GM23248 (cell line): ENCODE results near the gene SYNDIG1. TPM values are rescaled to one million over a fixed set of nuclear protein-coding genes. Genes with fewer than 3 reads are reported as not detected.

ENCODE experiments used
- DNase-seq: peaks from one replicate; pipeline ENCODE4 v3.0.0-alpha.2; 2015
- H2AFZ ChIP-seq: fragments of 200-600 bp; sonication (generic); 2 replicates; pipeline ENCODE4 v1.6.1; 2016; ENCODE audit warnings: antibody characterized with exemption
- H3F3A ChIP-seq: fragments of 200-600 bp; sonication (generic); 2 replicates; pipeline ENCODE4 v1.6.1; 2016; ENCODE audit warnings: mild to moderate bottlenecking, antibody characterized with exemption, mixed run types; ENCODE audit not compliant: insufficient read depth
- H3K27ac ChIP-seq: fragments of 200-600 bp; sonication (generic); 2 replicates; pipeline ENCODE4 v1.5.1; 2016; ENCODE audit warnings: mild to moderate bottlenecking
- H3K27me3 ChIP-seq: fragments of 200-600 bp; sonication (generic); replicated peaks from 2 replicates; pipeline ENCODE4 v1.6.1; 2016; ENCODE audit warnings: mild to moderate bottlenecking; ENCODE audit not compliant: insufficient read depth
- H3K36me3 ChIP-seq: fragments of 200-600 bp; sonication (generic); 2 replicates; pipeline ENCODE4 v1.6.1; 2016; ENCODE audit warnings: low read depth, mild to moderate bottlenecking
- H3K4me1 ChIP-seq: fragments of 200-600 bp; sonication (generic); 2 replicates; pipeline ENCODE4 v1.6.1; 2016; ENCODE audit warnings: mild to moderate bottlenecking; ENCODE audit not compliant: insufficient read depth
- H3K4me2 ChIP-seq: fragments of 200-600 bp; sonication (generic); one replicate; pipeline ENCODE4 v1.6.1; 2016; ENCODE audit warnings: mild to moderate bottlenecking; ENCODE audit not compliant: unreplicated experiment
- H3K4me3 ChIP-seq: fragments of 200-600 bp; sonication (generic); 2 replicates; pipeline ENCODE4 v1.5.1; 2016; ENCODE audit warnings: mild to moderate bottlenecking
- H3K79me2 ChIP-seq: fragments of 200-600 bp; sonication (generic); 2 replicates; pipeline ENCODE4 v1.6.1; 2016; ENCODE audit warnings: mild to moderate bottlenecking; ENCODE audit not compliant: insufficient read depth
- H3K9ac ChIP-seq: fragments of 200-600 bp; sonication (generic); 2 replicates; pipeline ENCODE4 v1.6.1; 2016; ENCODE audit warnings: mild to moderate bottlenecking
- H3K9me2 ChIP-seq: fragments of 200-600 bp; sonication (generic); 2 replicates; pipeline ENCODE4 v1.6.1; 2016; ENCODE audit warnings: mixed run types, mild to moderate bottlenecking, moderate library complexity; ENCODE audit not compliant: insufficient read depth
- H3K9me3 ChIP-seq: fragments of 200-600 bp; sonication (generic); one replicate; pipeline ENCODE4 v1.6.1; 2017; ENCODE audit warnings: low read depth
- H4K20me1 ChIP-seq: fragments of 200-600 bp; sonication (generic); 2 replicates; pipeline ENCODE4 v1.6.0; 2016; ENCODE audit not compliant: insufficient read depth
- EZH2 ChIP-seq: fragments of 200-600 bp; sonication (generic); IDR thresholded peaks from 2 replicates; pipeline ENCODE4 v1.6.1; 2018; ENCODE audit warnings: antibody characterized with exemption, mild to moderate bottlenecking; ENCODE audit not compliant: insufficient read depth, poor library complexity, severe bottlenecking
- EZH2phosphoT487 ChIP-seq: fragments of 200-600 bp; sonication (generic); IDR thresholded peaks from 2 replicates; pipeline ENCODE4 v1.6.1; 2018; ENCODE audit warnings: antibody characterized with exemption, moderate library complexity, mild to moderate bottlenecking, low read depth; ENCODE audit not compliant: insufficient read depth
- WGBS, 2 experiments: methylation state at CpG; one replicate each; pipeline ENCODE4 v1.1.6; 2015 to 2017; ENCODE audit warnings: low lambda C conversion rate in 2 of 2, low coverage in 1 of 2; ENCODE audit errors: missing lambda C conversion rate in 2 of 2; 5-methylcytosine and 5-hydroxymethylcytosine counted together
- in situ Hi-C: fragments of 300-500 bp; cut with MboI; formaldehyde crosslinking; loops from 2 replicates; pipeline ENCODE4 v1.15.0; 2020
- polyA plus RNA-seq: library from polyadenylated mRNA; unstranded; fragments of >200 nt; fragmentation: Nextera tagmentation; extraction: Ambion mirVana; gene quantifications from 2 replicates; pipeline ENCODE4 v1.2.1, GENCODE V29; 2016
- total RNA-seq: library from RNA; depleted of rRNA; stranded (reverse); fragments of >200 nt; shearing (Covaris generic); gene quantifications from 2 replicates; pipeline ENCODE4 v1.2.3, GENCODE V29; 2014

Gene SYNDIG1
- total and polyA plus RNA-seq, 2 experiments from 2014 or later = 1.6 to 2.6 TPM

DNA sequence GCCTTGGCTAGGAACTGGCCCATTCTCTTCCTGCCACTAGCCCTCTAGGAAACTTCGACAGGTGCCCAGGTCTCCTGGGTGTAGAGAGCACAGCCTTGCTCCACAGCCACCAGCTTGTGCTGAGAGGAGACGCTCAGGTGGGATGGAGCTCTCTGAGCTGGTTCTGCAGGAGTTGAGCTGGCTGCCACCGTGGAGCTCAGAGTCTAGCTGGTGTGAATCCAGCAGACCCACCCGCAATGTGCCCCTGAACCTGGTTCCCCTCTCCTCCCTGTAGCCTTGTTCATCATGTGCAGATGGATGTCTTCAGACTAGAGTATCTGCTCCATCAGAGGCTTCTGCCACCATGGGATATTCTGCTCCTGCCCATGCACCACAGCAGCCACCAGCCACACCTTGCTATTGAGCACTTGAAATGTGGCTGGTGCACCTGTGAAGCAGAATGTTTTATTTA, 222.5 kb downstream of the SYNDIG1 start:
- H3K9me2 ChIP-seq = no peaks in the 10 kb centered on the region
- H3K27me3 ChIP-seq = peaks cover 15% of the 10 kb centered on the region; the same call in 1 of the 2 replicates
- H3K27ac ChIP-seq = no peak overlapping the region
- no peak for TF ChIP-seq EZH2phosphoT487
- in situ Hi-C loops = no loop called here
- 68 to 74% methylated on average over 4 of the region's 4 CpGs for WGBS, 2 experiments
- no peaks in the 10 kb centered on the region for H4K20me1 ChIP-seq
- no peak overlapping the region for H3K9ac ChIP-seq
- H3K4me1 ChIP-seq = 0 out of 2 replicates have a peak, but pooled peaks cover 9% of the 10 kb centered on the region
- no peak overlapping the region for H2AFZ ChIP-seq
- H3K79me2 ChIP-seq = no peaks in the 10 kb centered on the region
- H3K9me3 ChIP-seq = no peaks in the 10 kb centered on the region
- DNase-seq = no peak
- no peaks in the 10 kb centered on the region for H3K36me3 ChIP-seq
- H3K4me3 ChIP-seq = no peak overlapping the region
- H3K4me2 ChIP-seq = no peak overlapping the region
- 0 out of 2 replicates have a peak, but pooled peaks cover 8% of the 10 kb centered on the region for H3F3A ChIP-seq

- WGBS, 2 experiments = 81 to 83% methylated on average over 14 of the region's 14 CpGs
- no peak overlapping the region for H2AFZ ChIP-seq
- H3K4me2 ChIP-seq = no peak overlapping the region
- no peak overlapping the region for H3K9ac ChIP-seq
- H3K4me1 ChIP-seq = 0 out of 2 replicates have a peak, but pooled peaks cover 9% of the 10 kb centered on the region
- no peak overlapping the region for H3K4me3 ChIP-seq
- H3K36me3 ChIP-seq = no peaks in the 10 kb centered on the region
- H4K20me1 ChIP-seq = no peaks in the 10 kb centered on the region
- no peak for DNase-seq
- H3K9me3 ChIP-seq = no peaks in the 10 kb centered on the region
- no peaks in the 10 kb centered on the region for H3K9me2 ChIP-seq
- peaks cover 15% of the 10 kb centered on the region; the same call in 1 of the 2 replicates for H3K27me3 ChIP-seq
- in situ Hi-C loops = no loop called here
- H3F3A ChIP-seq = 0 out of 2 replicates have a peak, but pooled peaks cover 8% of the 10 kb centered on the region
- H3K79me2 ChIP-seq = no peaks in the 10 kb centered on the region
- no peak overlapping the region for H3K27ac ChIP-seq
- TF ChIP-seq EZH2phosphoT487 (no peak), EZH2 (no peak)
Observed at GRCh38 chr20:24692446-24693200, 223.2 kb downstream of the SYNDIG1 start.

GRCh38 chr20:24693466-24694156, 224.2 kb downstream of the SYNDIG1 start:
- 61 to 65% methylated on average over 9 of the region's 9 CpGs for WGBS, 2 experiments
- in situ Hi-C loops = no loop called here
- H3K4me2 ChIP-seq = no peak overlapping the region

GRCh38 chr20:24694157-24694726, 224.8 kb downstream of the SYNDIG1 start:
- Histone ChIP-seq H3K4me1 (0 out of 2 replicates have a peak, but pooled peaks cover 9% of the 10 kb centered on the region), H3F3A (0 out of 2 replicates have a peak, but pooled peaks cover 8% of the 10 kb centered on the region), H3K36me3 (no peaks in the 10 kb centered on the region), H3K9me2 (no peaks in the 10 kb centered on the region), H3K9ac (no peak overlapping the region), H3K79me2 (no peaks in the 10 kb centered on the region), H3K4me3 (no peak overlapping the region), H4K20me1 (no peaks in the 10 kb centered on the region), H3K9me3 (no peaks in the 10 kb centered on the region), H2AFZ (peak overlapping the region; percentile 78; the same call in 1 of the 2 replicates), H3K4me2 (no peak overlapping the region), H3K27ac (no peak overlapping the region), H3K27me3 (peaks cover 20% of the 10 kb centered on the region)
- in situ Hi-C loops = no loop called here
- 55% methylated on average over 12 of the region's 12 CpGs for WGBS, 2 experiments
- DNase-seq = no peak
- no peak for TF ChIP-seq EZH2
- TF ChIP-seq EZH2phosphoT487 = no peak

More at GRCh38 chr20:24693466-24694156, 224.2 kb downstream of the SYNDIG1 start:
- Histone ChIP-seq H4K20me1 (no peaks in the 10 kb centered on the region), H3K9me2 (no peaks in the 10 kb centered on the region), H3K4me1 (0 out of 2 replicates have a peak, but pooled peaks cover 9% of the 10 kb centered on the region), H3K27me3 (peaks cover 20% of the 10 kb centered on the region), H3K79me2 (no peaks in the 10 kb centered on the region), H3F3A (0 out of 2 replicates have a peak, but pooled peaks cover 8% of the 10 kb centered on the region), H3K9ac (no peak overlapping the region), H2AFZ (no peak overlapping the region), H3K36me3 (no peaks in the 10 kb centered on the region), H3K27ac (no peak overlapping the region), H3K9me3 (no peaks in the 10 kb centered on the region), H3K4me3 (no peak overlapping the region)
- TF ChIP-seq EZH2 (no peak), EZH2phosphoT487 (no peak)
- no peak for DNase-seq
